Gastroesophageal sphincter (tissue), 3 donors: ENCODE measurements around the gene OR6K2.
"Not testable (repeated sequence)": the region's sequence is repeated elsewhere in the genome, so short reads cannot be mapped to it uniquely, and the experiment has no call there.

ENCODE experiments used
- EP300 ChIP-seq: sonication (generic); formaldehyde crosslinking; IDR thresholded peaks from one replicate; pipeline ENCODE4 v1.6.1; 2017; ENCODE audit warnings: antibody characterized with exemption, mild to moderate bottlenecking
- POLR2A ChIP-seq, 2 donors: fragments of 450-650 bp; IDR thresholded peaks; one replicate each; pipeline ENCODE4 v1.6.1; 2017; ENCODE audit warnings: antibody characterized with exemption in 2 of 2, mild to moderate bottlenecking in 2 of 2, moderate library complexity in 1 of 2
- TF ChIP-seq, protein P1 (sequence below), 4 experiments: fragments of 200-600 bp in 2 of 4; fragments of 450-650 bp in 2 of 4; sonication (generic) in 1 of 4; IDR thresholded peaks; one replicate each; pipeline ENCODE4 v1.5.1; 2017 to 2019; ENCODE audit warnings: antibody characterized with exemption in 4 of 4, mild to moderate bottlenecking in 2 of 4, moderate library complexity in 2 of 4

DNA sequence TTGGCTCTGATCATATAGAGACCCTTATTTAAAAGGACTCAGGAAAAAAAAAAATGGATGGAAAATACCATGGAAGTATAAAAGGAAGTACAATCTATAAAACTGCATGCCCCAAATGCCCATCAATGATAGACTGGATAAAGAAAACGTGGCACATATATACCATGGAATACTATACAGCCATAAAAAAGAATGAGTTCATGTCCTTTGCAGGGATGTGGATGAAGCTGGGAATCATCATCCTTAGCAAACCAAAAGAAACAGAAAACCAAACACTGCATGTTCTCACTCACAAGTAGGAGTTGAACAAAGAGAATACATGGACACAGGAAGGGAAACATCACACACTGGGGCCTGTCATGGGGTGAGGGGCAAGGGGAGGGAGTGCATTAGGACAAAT, 9.3 kb downstream of the OR6K2 start:
- TF ChIP-seq, protein P1, sequence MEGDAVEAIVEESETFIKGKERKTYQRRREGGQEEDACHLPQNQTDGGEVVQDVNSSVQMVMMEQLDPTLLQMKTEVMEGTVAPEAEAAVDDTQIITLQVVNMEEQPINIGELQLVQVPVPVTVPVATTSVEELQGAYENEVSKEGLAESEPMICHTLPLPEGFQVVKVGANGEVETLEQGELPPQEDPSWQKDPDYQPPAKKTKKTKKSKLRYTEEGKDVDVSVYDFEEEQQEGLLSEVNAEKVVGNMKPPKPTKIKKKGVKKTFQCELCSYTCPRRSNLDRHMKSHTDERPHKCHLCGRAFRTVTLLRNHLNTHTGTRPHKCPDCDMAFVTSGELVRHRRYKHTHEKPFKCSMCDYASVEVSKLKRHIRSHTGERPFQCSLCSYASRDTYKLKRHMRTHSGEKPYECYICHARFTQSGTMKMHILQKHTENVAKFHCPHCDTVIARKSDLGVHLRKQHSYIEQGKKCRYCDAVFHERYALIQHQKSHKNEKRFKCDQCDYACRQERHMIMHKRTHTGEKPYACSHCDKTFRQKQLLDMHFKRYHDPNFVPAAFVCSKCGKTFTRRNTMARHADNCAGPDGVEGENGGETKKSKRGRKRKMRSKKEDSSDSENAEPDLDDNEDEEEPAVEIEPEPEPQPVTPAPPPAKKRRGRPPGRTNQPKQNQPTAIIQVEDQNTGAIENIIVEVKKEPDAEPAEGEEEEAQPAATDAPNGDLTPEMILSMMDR (IDR thresholded peaks at IDR 0.05), result not testable (repeated sequence)
- TF ChIP-seq EP300; POLR2A (IDR thresholded peaks at IDR 0.05): not testable (repeated sequence)
